Ascending aorta (tissue), 2 donors: ENCODE data around the gene KIF16B. TPM values are rescaled to one million over a fixed set of nuclear protein-coding genes. Genes with fewer than 3 reads are reported as not detected.
"Not testable (repeated sequence)": the region's sequence is repeated elsewhere in the genome, so short reads cannot be mapped to it uniquely, and the experiment has no call there.

ENCODE experiments used
- DNase-seq, 2 donors: peaks; one replicate each; pipeline ENCODE4 v3.0.0-alpha.2; 2019; ENCODE audit warnings: low spot score in 2 of 2
- H3K27ac ChIP-seq, 2 donors: fragments of 200-600 bp; sonication (generic); one replicate each; pipeline ENCODE4 v1.5.1; 2016 to 2017; ENCODE audit warnings: mild to moderate bottlenecking in 1 of 2
- H3K27me3 ChIP-seq: fragments of 200-600 bp; sonication (generic); one replicate; pipeline ENCODE4 v1.5.1; 2017
- H3K36me3 ChIP-seq, 2 donors: fragments of 200-600 bp; sonication (generic); one replicate each; pipeline ENCODE4 v1.5.1; 2016
- H3K4me1 ChIP-seq, 2 donors: fragments of 200-600 bp; sonication (generic); one replicate each; pipeline ENCODE4 v1.5.1; 2016 to 2017; ENCODE audit warnings: mild to moderate bottlenecking in 1 of 2
- H3K4me3 ChIP-seq, 2 donors: fragments of 200-600 bp; sonication (generic); one replicate each; pipeline ENCODE4 v1.5.1; 2016 to 2017; ENCODE audit warnings: mild to moderate bottlenecking in 1 of 2
- H3K9me3 ChIP-seq, 2 donors: fragments of 200-600 bp; sonication (generic); one replicate each; pipeline ENCODE4 v1.5.1; 2016
- intact Hi-C: fragments of 100-400 bp; cut with DNase I; formaldehyde crosslinking; loops from one replicate; pipeline ENCODE4 v1.15.1; 2023
- total RNA-seq: library from RNA; depleted of rRNA; stranded (reverse); fragments of >200 nt; gene quantifications from one replicate; pipeline ENCODE4 v1.1.0, GENCODE V29; 2016
- TF ChIP-seq, protein P1 (sequence below), 3 experiments: fragments of 200-600 bp in 2 of 3; fragments of 450-650 bp in 1 of 3; sonication (generic) in 2 of 3; IDR thresholded peaks; one replicate each; pipeline ENCODE4 v1.5.1; 2016 to 2019; ENCODE audit warnings: antibody characterized with exemption in 3 of 3, mild to moderate bottlenecking in 1 of 3, moderate library complexity in 1 of 3

The KIF16B gene
- total RNA-seq, 1 donor from 2014 or later, result 6.3 TPM

DNA sequence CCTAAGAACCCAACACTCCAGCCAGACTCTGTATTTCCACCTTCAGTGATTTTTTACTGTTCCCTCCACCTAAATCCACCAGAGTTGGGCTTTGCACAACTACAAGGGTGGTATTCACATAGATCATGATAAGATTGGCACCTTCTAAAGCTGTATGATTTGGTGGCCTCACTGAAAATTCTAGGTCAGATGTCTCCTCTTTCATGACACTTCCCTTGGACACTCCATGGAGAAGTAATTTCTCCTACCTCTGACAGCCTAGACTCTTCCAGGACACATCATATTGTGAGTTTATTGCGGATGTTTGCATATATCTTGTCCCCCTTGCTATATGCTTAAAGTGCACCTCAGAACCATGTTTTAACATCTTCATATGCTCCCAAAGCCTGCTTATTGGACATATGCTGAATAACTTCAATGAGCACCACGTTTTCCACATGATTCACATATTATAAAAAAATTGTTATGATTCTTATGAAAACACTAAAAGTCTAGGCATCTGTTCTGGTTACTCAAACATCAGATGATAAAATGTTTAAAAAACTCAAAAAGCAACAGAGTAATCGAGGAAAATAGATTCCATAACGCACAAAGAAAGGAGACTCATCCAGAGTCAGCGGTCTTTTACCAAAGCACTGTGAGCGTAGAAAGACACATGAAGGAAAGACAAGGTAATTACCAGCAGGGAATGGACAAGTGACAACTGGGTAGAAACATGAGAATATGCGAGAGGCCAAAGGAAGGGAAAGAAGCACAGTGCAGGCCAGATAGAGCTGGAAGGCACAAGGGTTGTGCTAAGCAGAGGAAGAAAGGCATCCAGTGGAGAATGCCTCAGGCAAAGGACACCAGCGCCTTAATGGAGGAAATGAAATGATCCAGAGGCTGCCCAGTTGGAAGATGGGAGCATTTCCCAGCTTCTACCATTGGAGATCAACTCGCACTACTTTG lies 46.5 kb downstream of the KIF16B start:
- Histone ChIP-seq H3K36me3 (peaks cover 11 to 13% of the 10 kb centered on the region in 2 donors), H3K27me3 (no peaks in the 10 kb centered on the region), H3K9me3 (no peaks in the 10 kb centered on the region), H3K4me3 (no peak overlapping the region), H3K27ac (no peak overlapping the region), H3K4me1 (no peaks in the 10 kb centered on the region)
- DNase-seq, result no peak
- intact Hi-C loops, result no loop called here
- TF ChIP-seq, protein P1, sequence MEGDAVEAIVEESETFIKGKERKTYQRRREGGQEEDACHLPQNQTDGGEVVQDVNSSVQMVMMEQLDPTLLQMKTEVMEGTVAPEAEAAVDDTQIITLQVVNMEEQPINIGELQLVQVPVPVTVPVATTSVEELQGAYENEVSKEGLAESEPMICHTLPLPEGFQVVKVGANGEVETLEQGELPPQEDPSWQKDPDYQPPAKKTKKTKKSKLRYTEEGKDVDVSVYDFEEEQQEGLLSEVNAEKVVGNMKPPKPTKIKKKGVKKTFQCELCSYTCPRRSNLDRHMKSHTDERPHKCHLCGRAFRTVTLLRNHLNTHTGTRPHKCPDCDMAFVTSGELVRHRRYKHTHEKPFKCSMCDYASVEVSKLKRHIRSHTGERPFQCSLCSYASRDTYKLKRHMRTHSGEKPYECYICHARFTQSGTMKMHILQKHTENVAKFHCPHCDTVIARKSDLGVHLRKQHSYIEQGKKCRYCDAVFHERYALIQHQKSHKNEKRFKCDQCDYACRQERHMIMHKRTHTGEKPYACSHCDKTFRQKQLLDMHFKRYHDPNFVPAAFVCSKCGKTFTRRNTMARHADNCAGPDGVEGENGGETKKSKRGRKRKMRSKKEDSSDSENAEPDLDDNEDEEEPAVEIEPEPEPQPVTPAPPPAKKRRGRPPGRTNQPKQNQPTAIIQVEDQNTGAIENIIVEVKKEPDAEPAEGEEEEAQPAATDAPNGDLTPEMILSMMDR (IDR thresholded peaks at IDR 0.05), result no peak

DNA sequence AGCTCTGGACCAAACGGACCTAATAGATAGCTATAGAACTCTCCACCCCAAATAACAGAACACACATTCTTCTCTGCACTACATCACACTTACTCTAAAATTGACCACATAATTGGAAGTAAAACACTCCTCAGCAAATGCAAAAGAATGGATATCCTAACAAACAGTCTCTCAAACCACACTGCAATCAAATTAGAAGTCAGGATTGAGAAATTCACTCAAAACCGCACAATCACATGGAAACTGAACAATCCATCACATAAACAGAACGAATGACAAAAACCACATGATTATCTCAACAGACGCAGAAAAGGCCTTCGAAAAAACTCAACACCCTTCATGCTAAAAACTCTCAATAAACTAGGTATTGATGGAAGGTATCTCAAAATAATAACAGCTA lies 50.6 kb downstream of the KIF16B start:
- H3K27me3 ChIP-seq, intact Hi-C loops, DNase-seq, H3K4me1 ChIP-seq, H3K9me3 ChIP-seq, H3K4me3 ChIP-seq, H3K27ac ChIP-seq: not testable (repeated sequence)
- H3K36me3 ChIP-seq, result peaks cover 11 to 18% of the 10 kb centered on the region in 2 donors

DNA sequence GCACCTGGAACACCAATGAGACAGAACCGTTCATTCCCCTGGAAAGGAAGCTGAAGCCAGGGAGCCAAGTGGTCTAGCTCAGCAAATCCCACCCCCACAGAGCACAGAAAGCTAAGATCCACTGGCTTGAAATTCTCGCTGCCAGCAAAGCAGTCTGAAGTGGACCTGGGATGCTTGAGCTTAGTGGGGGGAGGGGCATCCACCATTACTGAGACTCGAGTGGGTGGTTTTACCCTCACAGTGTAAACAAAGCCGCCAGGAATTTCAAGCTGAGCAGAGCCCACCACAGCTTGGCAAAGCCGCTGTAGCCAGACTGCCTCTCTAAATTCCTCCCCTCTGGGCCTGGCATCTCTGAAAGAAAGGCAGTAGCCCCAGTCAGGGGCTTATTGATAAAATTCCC lies 53.1 kb downstream of the KIF16B start:
- TF ChIP-seq, protein P1 (IDR thresholded peaks at IDR 0.05), result no peak
- intact Hi-C loops, result no loop called here
- no peak overlapping the region for H3K4me3 ChIP-seq

DNA sequence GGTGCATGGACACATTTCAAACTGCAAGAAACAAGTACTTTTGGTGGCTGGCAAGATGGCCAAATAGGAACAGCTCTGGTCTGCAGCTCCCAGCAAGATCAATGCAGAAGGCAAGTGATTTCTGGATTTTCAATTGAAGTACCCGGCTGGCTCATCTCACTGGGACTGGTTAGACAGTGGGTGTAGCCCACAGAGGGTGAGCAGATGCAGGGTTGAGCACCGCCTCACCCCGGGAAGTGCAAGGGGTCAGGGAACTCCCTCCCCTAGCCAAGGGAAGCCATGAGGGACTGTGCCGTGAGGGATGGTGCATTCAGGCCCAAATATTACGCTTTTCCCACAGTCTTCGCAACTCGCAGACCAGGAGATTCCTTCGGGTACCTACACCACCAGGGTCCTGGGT lies 53.6 kb downstream of the KIF16B start:
- not testable (repeated sequence) for H3K27me3 ChIP-seq, H3K4me1 ChIP-seq, H3K36me3 ChIP-seq, H3K4me3 ChIP-seq, H3K27ac ChIP-seq, H3K9me3 ChIP-seq, DNase-seq
- intact Hi-C loops, result loop anchor here (2.0 kb wide), 1 partner anchor 241 kb away; no protein-coding TSS in a partner anchor

More for the DNA sequence above, 53.1 kb downstream of the KIF16B start:
- Histone ChIP-seq H3K27ac (no peak overlapping the region), H3K36me3 (peaks cover 2 to 12% of the 10 kb centered on the region in 2 donors), H3K27me3 (no peaks in the 10 kb centered on the region), H3K4me1 (no peaks in the 10 kb centered on the region), H3K9me3 (no peaks in the 10 kb centered on the region)
- no peak for DNase-seq

DNA sequence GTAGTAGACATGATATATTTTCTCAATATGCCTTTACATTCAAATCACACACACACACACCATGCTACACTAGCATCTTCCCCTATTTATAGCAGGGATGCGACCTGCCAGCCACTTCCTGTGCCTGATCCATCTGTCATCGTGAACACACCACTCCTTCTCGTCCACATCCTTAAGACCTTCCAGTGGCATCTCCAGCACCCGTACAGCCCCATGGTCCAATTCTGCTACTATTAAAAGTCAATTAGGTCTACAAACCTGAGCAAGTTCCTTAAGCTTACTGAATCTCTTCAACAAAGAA lies 54.5 kb downstream of the KIF16B start:
- Histone ChIP-seq H3K9me3 (no peaks in the 10 kb centered on the region), H3K36me3 (peaks cover 0 to 5% of the 10 kb centered on the region in 2 donors), H3K4me3 (no peak overlapping the region), H3K27me3 (no peaks in the 10 kb centered on the region), H3K27ac (no peak overlapping the region), H3K4me1 (no peaks in the 10 kb centered on the region)
- DNase-seq, result no peak
- TF ChIP-seq, protein P1 (IDR thresholded peaks at IDR 0.05), result no peak
- intact Hi-C loops, result loop anchor here (2.0 kb wide), 1 partner anchor 242 kb away; no protein-coding TSS in a partner anchor

DNA sequence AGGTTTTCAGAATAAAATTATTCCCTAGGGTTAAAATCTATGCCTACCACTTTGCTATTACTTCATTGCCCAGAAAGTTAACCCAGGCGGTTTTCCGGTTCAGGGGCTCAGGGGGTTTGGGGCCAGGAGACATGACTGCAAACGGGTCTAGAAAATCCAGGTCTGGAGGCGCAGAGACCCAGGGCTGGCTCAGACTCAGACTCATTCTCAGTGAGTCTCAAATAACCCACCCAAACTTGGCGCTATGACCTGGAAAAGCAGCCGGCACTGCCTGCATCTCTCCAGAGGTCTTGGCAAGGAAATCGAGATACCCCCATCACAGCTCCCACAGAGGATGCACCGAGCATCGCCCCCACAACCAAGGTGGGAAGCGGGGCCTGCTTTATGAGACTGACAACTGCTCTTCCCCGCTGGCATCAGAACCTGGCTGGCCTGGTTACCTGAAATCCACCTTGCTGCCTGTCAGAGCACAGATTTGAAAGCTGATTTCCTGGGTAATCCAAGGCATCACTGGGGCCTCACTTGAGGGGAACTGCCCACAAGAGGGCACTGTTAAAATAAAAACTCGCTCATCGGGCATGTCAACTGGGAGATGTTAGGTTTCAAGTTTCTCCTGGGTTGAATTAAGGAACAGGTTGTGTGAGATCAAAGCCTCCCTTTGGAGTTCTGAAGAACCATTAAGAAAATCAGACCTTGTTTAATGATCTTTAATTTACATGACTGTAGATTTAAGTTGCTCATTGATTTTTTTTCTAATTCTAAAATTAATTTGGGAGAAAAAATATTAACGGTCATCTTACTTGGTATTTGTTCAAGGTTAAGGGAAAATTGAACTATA lies 55.1 kb downstream of the KIF16B start:
- no peak for DNase-seq
- TF ChIP-seq, protein P1 (IDR thresholded peaks at IDR 0.05), result peak in 2 of 3 experiments; percentile 27 to 40
- no peaks in the 10 kb centered on the region for H3K27me3 ChIP-seq
- H3K36me3 ChIP-seq, result peaks cover 0 to 5% of the 10 kb centered on the region in 2 donors
- intact Hi-C loops, result loop anchor here (2.0 kb wide), 1 partner anchor 243 kb away; no protein-coding TSS in a partner anchor
- H3K27ac ChIP-seq, result no peak overlapping the region
- no peak overlapping the region for H3K4me3 ChIP-seq
- no peaks in the 10 kb centered on the region for H3K4me1 ChIP-seq
- no peaks in the 10 kb centered on the region for H3K9me3 ChIP-seq
